Sigmoid colon (tissue), 7 donors: ENCODE measurements around the gene PATL2. TPM values are rescaled to one million over a fixed set of nuclear protein-coding genes. Genes with fewer than 3 reads are reported as not detected.

Source experiments
- DNase-seq: peaks from one replicate; pipeline ENCODE4 v3.0.0-alpha.2; 2019
- H3K27ac ChIP-seq, 4 donors: fragments of 200-600 bp; sonication (generic); one replicate each; pipeline ENCODE4 v1.5.1; 2016 to 2019; ENCODE audit warnings: mild to moderate bottlenecking in 1 of 4
- H3K27me3 ChIP-seq, 3 donors: fragments of 200-600 bp; sonication (generic); one replicate each; pipeline ENCODE4 v1.5.1; 2019; ENCODE audit warnings: mild to moderate bottlenecking in 1 of 3
- H3K36me3 ChIP-seq, 4 donors: fragments of 200-600 bp; sonication (generic); one replicate each; pipeline ENCODE4 v1.5.1; 2016 to 2019
- H3K4me1 ChIP-seq, 4 donors: fragments of 200-600 bp; sonication (generic); one replicate each; pipeline ENCODE4 v1.5.1; 2017 to 2019
- H3K4me3 ChIP-seq, 4 donors: fragments of 200-600 bp; sonication (generic); one replicate each; pipeline ENCODE4 v1.5.1; 2017 to 2019; ENCODE audit warnings: mild to moderate bottlenecking in 2 of 4, moderate library complexity in 1 of 4
- H3K9me3 ChIP-seq, 4 donors: fragments of 200-600 bp in 3 of 4; sonication (generic) in 3 of 4; one replicate each; pipeline versions ENCODE4 v1.5.1 to v1.6.1; 2013 to 2019
- EP300 ChIP-seq, 4 donors: sonication (generic); formaldehyde crosslinking; IDR thresholded peaks; one replicate each; pipeline ENCODE4 v1.6.1; 2017; ENCODE audit warnings: antibody characterized with exemption in 4 of 4
- POLR2A ChIP-seq, 2 donors: fragments of 450-650 bp; IDR thresholded peaks; one replicate each; pipeline ENCODE4 v1.6.1; 2016; ENCODE audit warnings: antibody characterized with exemption in 2 of 2, mild to moderate bottlenecking in 2 of 2, moderate library complexity in 2 of 2
- POLR2AphosphoS5 ChIP-seq, 4 donors: sonication (generic); formaldehyde crosslinking; IDR thresholded peaks; one replicate each; pipeline ENCODE4 v1.6.1; 2017; ENCODE audit warnings: antibody characterized with exemption in 4 of 4
- WGBS, 2 donors: extraction: QIAGEN DNeasy Blood & Tissue Kit; methylation state at CpG; one replicate each; pipeline ENCODE4 v1.1.7; 2013; 5-methylcytosine and 5-hydroxymethylcytosine counted together
- intact Hi-C: fragments of 100-400 bp; cut with DNase I; formaldehyde crosslinking; loops from one replicate; pipeline ENCODE4 v1.15.1; 2023
- polyA plus RNA-seq, 3 donors: library from polyadenylated mRNA; stranded (reverse); fragments of 200-250 nt; gene quantifications; one replicate each; pipeline ENCODE4 v1.2.3, GENCODE V29; 2013
- total RNA-seq, 4 donors: library from RNA; depleted of rRNA; stranded (reverse); fragments of >200 nt; gene quantifications; one replicate each; pipeline ENCODE4 v1.1.0, GENCODE V29; 2016
- TF ChIP-seq, protein P1 (sequence below), 4 experiments: fragments of 450-650 bp in 3 of 4; fragments of 200-600 bp in 1 of 4; IDR thresholded peaks; one replicate each; pipeline ENCODE4 v1.5.1; 2016 to 2019; ENCODE audit warnings: antibody characterized with exemption in 4 of 4, mild to moderate bottlenecking in 3 of 4, moderate library complexity in 2 of 4
- donor health status: healthy with polysubstance abuse.
- donor health status: Bipolar disorder and iron deficiency.
- donor health status: healthy.

The PATL2 gene
- total and polyA plus RNA-seq, 7 donors: 0.41 to 8.1 (median 0.91) TPM; not detected in 1

DNA sequence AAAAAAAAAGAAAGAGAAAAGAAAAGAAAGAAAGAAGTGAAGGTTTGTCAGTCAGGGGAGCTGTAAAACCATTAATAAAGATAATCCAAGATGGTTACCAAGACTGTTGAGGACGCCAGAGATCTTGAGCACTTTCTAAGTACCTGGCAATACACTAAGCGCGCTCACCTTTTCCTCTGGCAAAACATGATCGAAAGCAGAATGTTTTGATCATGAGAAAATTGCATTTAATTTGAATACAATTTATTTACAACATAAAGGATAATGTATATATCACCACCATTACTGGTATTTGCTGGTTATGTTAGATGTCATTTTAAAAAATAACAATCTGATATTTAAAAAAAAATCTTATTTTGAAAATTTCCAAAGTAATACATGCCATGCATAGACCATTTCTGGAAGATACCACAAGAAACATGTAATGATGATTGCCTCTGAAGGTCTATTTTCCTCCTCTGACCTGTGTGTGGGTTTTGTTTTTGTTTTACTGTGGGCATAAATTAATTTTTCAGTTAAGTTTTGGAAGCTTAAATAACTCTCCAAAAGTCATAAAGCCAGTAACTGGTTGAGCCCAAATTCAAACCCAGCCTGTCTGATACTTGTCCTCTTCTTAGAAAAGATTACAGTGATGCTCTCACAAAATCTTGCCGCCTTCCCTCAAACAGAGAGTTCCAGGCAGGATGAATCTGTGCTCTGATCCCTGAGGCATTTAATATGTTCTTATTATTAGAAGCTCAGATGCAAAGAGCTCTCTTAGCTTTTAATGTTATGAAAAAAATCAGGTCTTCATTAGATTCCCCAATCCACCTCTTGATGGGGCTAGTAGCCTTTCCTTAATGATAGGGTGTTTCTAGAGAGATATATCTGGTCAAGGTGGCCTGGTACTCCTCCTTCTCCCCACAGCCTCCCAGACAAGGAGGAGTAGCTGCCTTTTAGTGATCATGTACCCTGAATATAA is 2.2 kb upstream of the PATL2 start:
- Histone ChIP-seq H3K27me3 (no peaks in the 10 kb centered on the region), H3K36me3 (peaks cover 15 to 34% (median 31%) of the 10 kb centered on the region in 4 donors), H3K4me3 (peak overlapping the region; percentile 72 to 91 (median 84)), H3K27ac (peak overlapping the region; percentile 96 to 99 (median 98)), H3K4me1 (peaks cover 0 to 42% (median 24%) of the 10 kb centered on the region in 4 donors), H3K9me3 (no peaks in the 10 kb centered on the region)
- WGBS, 2 donors: 36 to 45% methylated on average over 5 of the region's 5 CpGs
- TF ChIP-seq POLR2A (IDR thresholded peaks at IDR 0.05): no peak
- TF ChIP-seq, protein P1, sequence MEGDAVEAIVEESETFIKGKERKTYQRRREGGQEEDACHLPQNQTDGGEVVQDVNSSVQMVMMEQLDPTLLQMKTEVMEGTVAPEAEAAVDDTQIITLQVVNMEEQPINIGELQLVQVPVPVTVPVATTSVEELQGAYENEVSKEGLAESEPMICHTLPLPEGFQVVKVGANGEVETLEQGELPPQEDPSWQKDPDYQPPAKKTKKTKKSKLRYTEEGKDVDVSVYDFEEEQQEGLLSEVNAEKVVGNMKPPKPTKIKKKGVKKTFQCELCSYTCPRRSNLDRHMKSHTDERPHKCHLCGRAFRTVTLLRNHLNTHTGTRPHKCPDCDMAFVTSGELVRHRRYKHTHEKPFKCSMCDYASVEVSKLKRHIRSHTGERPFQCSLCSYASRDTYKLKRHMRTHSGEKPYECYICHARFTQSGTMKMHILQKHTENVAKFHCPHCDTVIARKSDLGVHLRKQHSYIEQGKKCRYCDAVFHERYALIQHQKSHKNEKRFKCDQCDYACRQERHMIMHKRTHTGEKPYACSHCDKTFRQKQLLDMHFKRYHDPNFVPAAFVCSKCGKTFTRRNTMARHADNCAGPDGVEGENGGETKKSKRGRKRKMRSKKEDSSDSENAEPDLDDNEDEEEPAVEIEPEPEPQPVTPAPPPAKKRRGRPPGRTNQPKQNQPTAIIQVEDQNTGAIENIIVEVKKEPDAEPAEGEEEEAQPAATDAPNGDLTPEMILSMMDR (IDR thresholded peaks at IDR 0.05): peak in 1 of 4 experiments; percentile 9
- no peak for TF ChIP-seq POLR2AphosphoS5 (IDR thresholded peaks at IDR 0.05)
- no peak for TF ChIP-seq EP300 (IDR thresholded peaks at IDR 0.05)
- intact Hi-C loops: loop anchor here (2.0 to 10.0 kb wide), 3 partner anchors 16 to 664 kb away; partner anchors contain the start of genes GATM and SHF
- no peak for DNase-seq

DNA sequence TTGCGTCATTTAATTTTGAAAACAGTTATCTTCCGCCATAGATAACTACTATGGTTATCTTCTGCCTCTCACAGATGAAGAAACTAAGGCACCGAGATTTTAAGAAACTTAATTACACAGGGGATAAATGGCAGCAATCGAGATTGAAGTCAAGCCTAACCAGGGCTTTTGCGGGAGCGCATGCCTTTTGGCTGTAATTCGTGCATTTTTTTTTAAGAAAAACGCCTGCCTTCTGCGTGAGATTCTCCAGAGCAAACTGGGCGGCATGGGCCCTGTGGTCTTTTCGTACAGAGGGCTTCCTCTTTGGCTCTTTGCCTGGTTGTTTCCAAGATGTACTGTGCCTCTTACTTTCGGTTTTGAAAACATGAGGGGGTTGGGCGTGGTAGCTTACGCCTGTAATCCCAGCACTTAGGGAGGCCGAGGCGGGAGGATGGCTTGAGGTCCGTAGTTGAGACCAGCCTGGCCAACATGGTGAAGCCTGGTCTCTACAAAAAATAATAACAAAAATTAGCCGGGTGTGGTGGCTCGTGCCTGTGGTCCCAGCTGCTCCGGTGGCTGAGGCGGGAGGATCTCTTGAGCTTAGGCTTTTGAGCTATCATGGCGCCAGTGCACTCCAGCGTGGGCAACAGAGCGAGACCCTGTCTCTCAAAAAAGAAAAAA is 1.4 kb upstream of the PATL2 start:
- Histone ChIP-seq H3K27ac (peak overlapping the region; percentile 96 to 99 (median 98)), H3K4me3 (peak overlapping the region; percentile 72 to 91 (median 84)), H3K4me1 (peaks cover 0 to 42% (median 24%) of the 10 kb centered on the region in 4 donors), H3K9me3 (no peaks in the 10 kb centered on the region), H3K36me3 (peaks cover 15 to 26% (median 23%) of the 10 kb centered on the region in 4 donors), H3K27me3 (no peaks in the 10 kb centered on the region)
- TF ChIP-seq POLR2A (IDR thresholded peaks at IDR 0.05): peak; percentile 38 to 61
- TF ChIP-seq POLR2AphosphoS5 (IDR thresholded peaks at IDR 0.05): peak; percentile 60 to 95 (median 84)
- TF ChIP-seq EP300 (IDR thresholded peaks at IDR 0.05): no peak
- DNase-seq: peak; percentile 88
- 1 to 2% methylated on average over 24 of the region's 24 CpGs for WGBS, 2 donors
- intact Hi-C loops: loop anchor here (2.0 to 10.0 kb wide), 3 partner anchors 16 to 665 kb away; partner anchors contain the start of genes GATM and SHF

DNA sequence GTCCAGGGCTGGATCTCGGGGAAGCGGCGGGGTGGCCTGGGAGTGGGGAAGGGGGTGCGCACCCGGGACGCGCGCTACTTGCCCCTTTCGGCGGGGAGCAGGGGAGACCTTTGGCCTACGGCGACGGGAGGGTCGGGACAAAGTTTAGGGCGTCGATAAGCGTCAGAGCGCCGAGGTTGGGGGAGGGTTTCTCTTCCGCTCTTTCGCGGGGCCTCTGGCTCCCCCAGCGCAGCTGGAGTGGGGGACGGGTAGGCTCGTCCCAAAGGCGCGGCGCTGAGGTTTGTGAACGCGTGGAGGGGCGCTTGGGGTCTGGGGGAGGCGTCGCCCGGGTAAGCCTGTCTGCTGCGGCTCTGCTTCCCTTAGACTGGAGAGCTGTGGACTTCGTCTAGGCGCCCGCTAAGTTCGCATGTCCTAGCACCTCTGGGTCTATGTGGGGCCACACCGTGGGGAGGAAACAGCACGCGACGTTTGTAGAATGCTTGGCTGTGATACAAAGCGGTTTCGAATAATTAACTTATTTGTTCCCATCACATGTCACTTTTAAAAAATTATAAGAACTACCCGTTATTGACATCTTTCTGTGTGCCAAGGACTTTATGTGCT is 721 bp upstream of the PATL2 start:
- Histone ChIP-seq H3K4me3 (peak overlapping the region; percentile 72 to 91 (median 84)), H3K27me3 (no peaks in the 10 kb centered on the region), H3K36me3 (peaks cover 13 to 19% (median 17%) of the 10 kb centered on the region in 4 donors), H3K27ac (peak overlapping the region; percentile 96 to 99 (median 98)), H3K4me1 (peaks cover 0 to 42% (median 24%) of the 10 kb centered on the region in 4 donors), H3K9me3 (no peaks in the 10 kb centered on the region)
- TF ChIP-seq EP300 (IDR thresholded peaks at IDR 0.05): no peak
- TF ChIP-seq, protein P1 (IDR thresholded peaks at IDR 0.05): no peak
- no peak for TF ChIP-seq POLR2AphosphoS5 (IDR thresholded peaks at IDR 0.05)
- no peak for TF ChIP-seq POLR2A (IDR thresholded peaks at IDR 0.05)
- intact Hi-C loops: loop anchor here (1.0 to 10.0 kb wide), 4 partner anchors 17 to 665 kb away; partner anchors contain the start of genes GATM, SHF and SPG11
- DNase-seq: peak; percentile 80
- WGBS, 2 donors: 0% methylated on average over 46 of the region's 46 CpGs

DNA sequence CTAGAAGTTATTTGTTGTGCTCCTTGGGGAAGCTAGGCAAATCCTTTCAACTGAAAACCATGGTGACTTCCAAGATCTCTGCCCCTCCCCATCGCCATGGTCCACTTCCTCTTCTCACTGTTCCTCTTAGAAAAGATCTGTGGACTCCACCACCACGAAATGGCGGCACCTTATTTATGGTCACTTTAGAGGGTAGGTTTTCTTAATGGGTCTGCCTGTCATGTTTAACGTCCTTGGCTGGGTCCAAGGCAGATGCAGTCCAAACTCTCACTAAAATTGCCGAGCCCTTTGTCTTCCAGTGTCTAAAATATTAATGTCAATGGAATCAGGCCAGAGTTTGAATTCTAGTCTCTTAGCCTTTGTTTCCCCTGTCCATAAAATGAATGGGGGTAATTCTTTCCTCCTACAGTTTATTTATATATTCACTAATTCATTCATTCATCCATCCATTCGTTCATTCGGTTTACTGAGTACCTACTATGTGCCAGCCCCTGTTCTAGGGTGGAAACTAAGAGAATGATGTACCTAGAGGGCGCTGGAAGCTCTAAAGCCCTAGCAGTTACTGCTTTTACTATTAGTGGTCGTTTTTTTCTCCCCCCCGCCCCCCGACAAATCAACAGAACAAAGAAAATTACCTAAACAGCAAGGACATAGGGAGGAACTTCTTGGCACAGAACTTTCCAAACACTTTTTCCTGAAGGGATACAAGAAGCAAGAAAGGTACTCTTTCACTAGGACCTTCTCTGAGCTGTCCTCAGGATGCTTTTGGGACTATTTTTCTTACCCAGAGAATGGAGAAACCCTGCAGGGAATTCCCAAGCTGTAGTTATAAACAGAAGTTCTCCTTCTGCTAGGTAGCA is 657 bp downstream of the PATL2 start:
- no peaks in the 10 kb centered on the region for H3K9me3 ChIP-seq
- H3K4me1 ChIP-seq: peaks cover 0 to 35% (median 21%) of the 10 kb centered on the region in 4 donors
- DNase-seq: peak; percentile 70
- WGBS, 2 donors: 16 to 28% methylated on average over 11 of the region's 11 CpGs
- peak overlapping the region; percentile 72 to 91 (median 84) for H3K4me3 ChIP-seq
- peaks cover 0 to 6% (median 3%) of the 10 kb centered on the region in 4 donors for H3K36me3 ChIP-seq
- peak overlapping the region; percentile 96 to 99 (median 98) for H3K27ac ChIP-seq
- no peak for TF ChIP-seq EP300 (IDR thresholded peaks at IDR 0.05)
- peak in 1 of 4 donors; percentile 46 for TF ChIP-seq POLR2AphosphoS5 (IDR thresholded peaks at IDR 0.05)
- no peak for TF ChIP-seq POLR2A (IDR thresholded peaks at IDR 0.05)
- TF ChIP-seq, protein P1 (IDR thresholded peaks at IDR 0.05): peak in 1 of 4 experiments; percentile 19
- H3K27me3 ChIP-seq: no peaks in the 10 kb centered on the region
- intact Hi-C loops: loop anchor here (1.0 to 10.0 kb wide), 3 partner anchors 47 to 667 kb away; partner anchors contain the start of genes GATM, SHF and SPG11
